Activated T-cell treated with anti-CD3 and anti-CD28 coated beads, Interleukin-2, amount 50 U/mL, for 4 hours (primary cell): ENCODE results near the gene TAF1B. TPM values are rescaled to one million over a fixed set of nuclear protein-coding genes. Genes with fewer than 3 reads are reported as not detected.

Experiments used
- ATAC-seq, 2 donors: fragments of 200-7000 bp; cut with Tn5 transposase; one replicate each; pipeline ENCODE4 v1.10.0; 2021
- DNase-seq: peaks from one replicate; pipeline ENCODE4 v3.0.0-alpha.2; 2020
- H3K27me3 Mint-ChIP-seq: one replicate; pipeline ENCODE4 v1.8.0; 2021; ENCODE audit warnings: low read depth, mixed read lengths
- H3K36me3 Mint-ChIP-seq: one replicate; pipeline ENCODE4 v1.8.0; 2022; ENCODE audit warnings: mixed read lengths; ENCODE audit not compliant: insufficient read depth
- H3K4me1 Mint-ChIP-seq: one replicate; pipeline ENCODE4 v1.8.0; 2021; ENCODE audit warnings: low read depth, mixed read lengths
- H3K4me3 Mint-ChIP-seq: one replicate; pipeline ENCODE4 v1.8.0; 2021; ENCODE audit warnings: mild to moderate bottlenecking, moderate library complexity, mixed read lengths
- H3K9me3 Mint-ChIP-seq: one replicate; pipeline ENCODE4 v1.8.0; 2021; ENCODE audit warnings: mixed read lengths
- total RNA-seq, 3 donors: library from RNA; stranded (reverse); gene quantifications; one replicate each; pipeline ENCODE4 v1.2.1, GENCODE V29; 2021

The TAF1B gene
- total RNA-seq, 3 donors from 2014 or later = 23.3 to 29.6 (median 26.4) TPM

- Mint-ChIP-seq H3K27me3 (peaks cover 6% of the 10 kb centered on the region), H3K9me3 (no peaks in the 10 kb centered on the region), H3K4me3 (no peak overlapping the region), H3K36me3 (no peaks in the 10 kb centered on the region), H3K4me1 (peaks cover 22% of the 10 kb centered on the region)
- DNase-seq = no peak
- no peak for ATAC-seq
Measured at GRCh38 chr2:9973690-9974089, 130.4 kb downstream of the TAF1B start.

- Mint-ChIP-seq H3K27me3 (peaks cover 9% of the 10 kb centered on the region), H3K4me1 (peaks cover 22% of the 10 kb centered on the region), H3K9me3 (no peaks in the 10 kb centered on the region), H3K4me3 (no peak overlapping the region), H3K36me3 (no peaks in the 10 kb centered on the region)
- DNase-seq (no peak), ATAC-seq (no peak)
Measured at GRCh38 chr2:9974343-9974742, 131.1 kb downstream of the TAF1B start.

- Mint-ChIP-seq H3K9me3 (no peaks in the 10 kb centered on the region), H3K36me3 (no peaks in the 10 kb centered on the region), H3K4me1 (peaks cover 27% of the 10 kb centered on the region), H3K4me3 (no peak overlapping the region), H3K27me3 (peaks cover 9% of the 10 kb centered on the region)
- DNase-seq (no peak), ATAC-seq (no peak)
Measured at GRCh38 chr2:9975328-9975727, 132.1 kb downstream of the TAF1B start.

- no peak for DNase-seq
- Mint-ChIP-seq H3K9me3 (no peaks in the 10 kb centered on the region), H3K4me3 (no peak overlapping the region), H3K27me3 (peaks cover 9% of the 10 kb centered on the region), H3K4me1 (peaks cover 32% of the 10 kb centered on the region), H3K36me3 (no peaks in the 10 kb centered on the region)
- ATAC-seq = peak; percentile 81 to 84
Measured at GRCh38 chr2:9975805-9976447, 132.7 kb downstream of the TAF1B start.

GRCh38 chr2:9979977-9980376, 136.7 kb downstream of the TAF1B start:
- no peaks in the 10 kb centered on the region for H3K9me3 Mint-ChIP-seq
- no peaks in the 10 kb centered on the region for H3K36me3 Mint-ChIP-seq
- H3K4me3 Mint-ChIP-seq = peak overlapping the region; percentile 53
- peak; percentile 43 to 47 for ATAC-seq
- no peak for DNase-seq
- H3K4me1 Mint-ChIP-seq = peaks cover 32% of the 10 kb centered on the region
- H3K27me3 Mint-ChIP-seq = peaks cover 14% of the 10 kb centered on the region

GRCh38 chr2:9980520-9980919, 137.2 kb downstream of the TAF1B start:
- no peaks in the 10 kb centered on the region for H3K9me3 Mint-ChIP-seq
- H3K36me3 Mint-ChIP-seq = no peaks in the 10 kb centered on the region
- ATAC-seq (no peak), DNase-seq (no peak)
- no peak overlapping the region for H3K4me3 Mint-ChIP-seq
- peaks cover 14% of the 10 kb centered on the region for H3K27me3 Mint-ChIP-seq
- peaks cover 32% of the 10 kb centered on the region for H3K4me1 Mint-ChIP-seq

GRCh38 chr2:9981655-9982054, 138.4 kb downstream of the TAF1B start:
- no peak overlapping the region for H3K4me3 Mint-ChIP-seq

GRCh38 chr2:9982248-9982647, 139.0 kb downstream of the TAF1B start:
- H3K4me1 Mint-ChIP-seq = peaks cover 20% of the 10 kb centered on the region
- ATAC-seq (no peak), DNase-seq (no peak)
- H3K36me3 Mint-ChIP-seq = no peaks in the 10 kb centered on the region
- H3K4me3 Mint-ChIP-seq = no peak overlapping the region
- H3K27me3 Mint-ChIP-seq = peaks cover 14% of the 10 kb centered on the region
- no peaks in the 10 kb centered on the region for H3K9me3 Mint-ChIP-seq

More at GRCh38 chr2:9981655-9982054, 138.4 kb downstream of the TAF1B start:
- no peak for ATAC-seq
- H3K9me3 Mint-ChIP-seq = no peaks in the 10 kb centered on the region
- no peaks in the 10 kb centered on the region for H3K36me3 Mint-ChIP-seq
- peaks cover 22% of the 10 kb centered on the region for H3K4me1 Mint-ChIP-seq
- H3K27me3 Mint-ChIP-seq = peaks cover 14% of the 10 kb centered on the region
- DNase-seq = no peak

- peaks cover 19% of the 10 kb centered on the region for H3K4me1 Mint-ChIP-seq
- ATAC-seq (no peak), DNase-seq (no peak)
- H3K27me3 Mint-ChIP-seq = peaks cover 14% of the 10 kb centered on the region
- no peaks in the 10 kb centered on the region for H3K9me3 Mint-ChIP-seq
- no peak overlapping the region for H3K4me3 Mint-ChIP-seq
- H3K36me3 Mint-ChIP-seq = no peaks in the 10 kb centered on the region
Measured at GRCh38 chr2:9982891-9983290, 139.6 kb downstream of the TAF1B start.

- ATAC-seq = no peak
- no peak overlapping the region for H3K4me3 Mint-ChIP-seq
Measured at GRCh38 chr2:9983401-9984216, 140.3 kb downstream of the TAF1B start.

More at GRCh38 chr2:9983401-9984216, 140.3 kb downstream of the TAF1B start:
- no peaks in the 10 kb centered on the region for H3K36me3 Mint-ChIP-seq
- no peaks in the 10 kb centered on the region for H3K9me3 Mint-ChIP-seq
- peaks cover 9% of the 10 kb centered on the region for H3K27me3 Mint-ChIP-seq
- peaks cover 15% of the 10 kb centered on the region for H3K4me1 Mint-ChIP-seq
- DNase-seq = no peak

Other genes starting within 250 kb of the TAF1B start
- 100 to 1,000 TPM; 641 to 717 (median 687) TPM for gene YWHAQ, start 212.5 kb upstream of the TAF1B start, total RNA-seq
- gene GRHL1, start 108.2 kb downstream of the TAF1B start, total RNA-seq = 1 to 10 TPM; 1.1 to 1.3 (median 1.1) TPM
- 10 to 100 TPM in 1 of 3 donors, 1 to 10 TPM in 2; 5.2 to 10.2 (median 5.7) TPM for gene KLF11, start 200.1 kb downstream of the TAF1B start, total RNA-seq
- gene CYS1, start 236.9 kb downstream of the TAF1B start, total RNA-seq = under 1 TPM in 1 of 3 donors, not detected in 2; 0.08 TPM